Heart right ventricle (tissue), 16 donors: Measurements from ENCODE around the gene WASHC4. TPM values are rescaled to one million over a fixed set of nuclear protein-coding genes. Genes with fewer than 3 reads are reported as not detected.

Experiments
- ATAC-seq, 8 donors: fragments of 200-7000 bp; cut with Tn5 transposase; one replicate each; pipeline ENCODE4 v1.9.1; 2020; ENCODE audit warnings: mild to moderate bottlenecking in 8 of 8, moderate library complexity in 8 of 8, moderate number of reproducible peaks in 1 of 8
- DNase-seq, 2 donors: peaks; one replicate each; pipeline ENCODE4 v3.0.0-alpha.2; 2020
- H3K27ac ChIP-seq, 10 donors: fragments of 200-600 bp; sonication (generic) in 2 of 10; one replicate each; pipeline versions ENCODE4 v1.5.0 to v1.8.0; 2020 to 2022; ENCODE audit warnings: mild to moderate bottlenecking in 3 of 10
- H3K27me3 ChIP-seq, 7 donors: fragments of 200-600 bp; one replicate each; pipeline ENCODE4 v1.8.0; 2021 to 2022; ENCODE audit warnings: mild to moderate bottlenecking in 2 of 7
- H3K36me3 ChIP-seq, 9 donors: fragments of 200-600 bp; sonication (generic) in 1 of 9; one replicate each; pipeline versions ENCODE4 v1.5.0 to v1.8.0; 2020 to 2022; ENCODE audit warnings: mild to moderate bottlenecking in 2 of 9
- H3K4me1 ChIP-seq, 9 donors: fragments of 200-600 bp; sonication (generic) in 1 of 9; one replicate each; pipeline versions ENCODE4 v1.5.0 to v1.8.0; 2020 to 2022; ENCODE audit warnings: mild to moderate bottlenecking in 4 of 9
- H3K4me3 ChIP-seq, 10 donors: fragments of 200-600 bp; sonication (generic) in 2 of 10; one replicate each; pipeline versions ENCODE4 v1.5.0 to v1.8.0; 2020 to 2022; ENCODE audit warnings: mild to moderate bottlenecking in 7 of 10, moderate library complexity in 2 of 10
- H3K9me3 ChIP-seq, 11 donors: fragments of 200-600 bp in 10 of 11; sonication (generic) in 2 of 11; one replicate each; pipeline versions ENCODE4 v1.5.0 to v1.8.0; 2013 to 2022; ENCODE audit warnings: mild to moderate bottlenecking in 2 of 11, control low read depth in 1 of 11, moderate library complexity in 1 of 11
- WGBS, 2 donors: extraction: QIAGEN DNeasy Blood & Tissue Kit; methylation state at CpG; one replicate each; pipeline ENCODE4 v1.1.7; 2013; ENCODE audit warnings: inconsistent platforms in 1 of 2; 5-methylcytosine and 5-hydroxymethylcytosine counted together
- intact Hi-C, 10 donors: fragments of 100-400 bp; cut with DNase I; formaldehyde crosslinking; loops; one replicate each; pipeline versions ENCODE4 v1.11.1 to v1.14.2; 2022
- polyA plus RNA-seq, 2 donors: library from polyadenylated mRNA; stranded (reverse); fragments of 200-250 nt; gene quantifications; one replicate each; pipeline ENCODE4 v1.2.3, GENCODE V29; 2013
- total RNA-seq, 10 donors: library from RNA; stranded (reverse); fragmentation: NEBNext Ultra II Directional in 3 of 10; extraction: Animal tissue kit (Norgen Biotek cat#: 25700) in 3 of 10; gene quantifications; one replicate each; pipeline versions ENCODE4 v1.2.1 to v1.2.4, GENCODE V29; 2021 to 2023
- TF ChIP-seq, protein P1 (sequence below), 9 donors: fragments of 200-600 bp; sonication (generic) in 2 of 9; IDR thresholded peaks; one replicate each; pipeline versions ENCODE4 v1.5.0 to v1.8.0; 2021 to 2022; ENCODE audit warnings: antibody characterized with exemption in 9 of 9, mild to moderate bottlenecking in 5 of 9, moderate library complexity in 1 of 9
- donor health status: Arrhythmogenic right ventricular cardiomyopathy.
- donor health status: ischemic (EF 13 %, LVEDD 7.1; RV severe dilation, severe dysfunction).
- donor health status: healthy with polysubstance abuse.
- donor health status: DM: no; HTN: yes; CAD: no.
- donor health status: DM: no; HTN: no; CAD: no.
- donor health status: ischemic (EF 25% LVEDD 6.9; RV normal size, moderate dysfunction).
- donor health status: ischemic (EF 25% LVEDD 5.7; RV mildly dilated, moderate dysfunction).
- donor health status: healthy.
- donor health status: DM: yes; HTN: yes; CAD: no.
- donor health status: Ischemic cardiomyopathy.
- donor health status: ischemic (EF 35%, LVEDD 5.7; RV mildly dilated, moderate dysfunction).
- donor health status: nonischemic (EF 11% LVEDD 7.7; RV severe dilation, severe dysfunction).
- donor health status: DM: yes; HTN: yes; CAD: no.
- donor health status: PGD.
- donor health status: ischemic (EF 29% LVEDD 5.4; RV normal size, mild dysfunction).
- donor health status: nonischemic (EF 23%, LVEDD 6.1; RV moderate dilation, normal function).

Gene WASHC4
- total and polyA plus RNA-seq, 12 donors: 7.2 to 31.8 (median 23.8) TPM

DNA sequence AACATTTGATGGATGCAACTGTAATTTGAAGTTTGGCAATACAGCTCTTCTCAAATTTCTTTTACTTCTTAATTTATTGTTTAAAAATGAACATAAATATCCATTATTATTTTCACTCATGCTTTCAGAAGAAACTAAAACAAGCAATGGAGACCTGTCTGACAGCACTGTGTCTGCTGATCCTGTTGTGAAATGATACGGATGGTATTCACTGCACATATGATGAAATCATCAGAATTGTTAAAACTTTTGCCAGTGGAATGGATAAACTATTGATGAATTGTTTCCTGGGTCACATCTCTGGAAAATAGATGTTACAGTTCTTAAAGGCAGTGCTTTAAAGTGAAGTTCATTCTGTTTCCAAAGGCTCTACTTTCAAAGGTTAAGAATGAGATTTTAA lies 59.2 kb downstream of the WASHC4 start:
- no peak for DNase-seq
- Histone ChIP-seq H3K27me3 (no peaks in the 10 kb centered on the region), H3K4me1 (no peaks in the 10 kb centered on the region), H3K4me3 (no peak overlapping the region), H3K36me3 (peaks cover 0 to 100% (median 63%) of the 10 kb centered on the region in 9 donors), H3K9me3 (no peaks in the 10 kb centered on the region), H3K27ac (no peak overlapping the region)
- intact Hi-C loops: loop anchor here in 1 of 10 donors (10.0 kb wide), 1 partner anchor 52 kb away; no protein-coding TSS in a partner anchor
- WGBS, 2 donors: 88 to 92% methylated on average over 1 of the region's 1 CpG
- no peak for ATAC-seq
- TF ChIP-seq, protein P1, sequence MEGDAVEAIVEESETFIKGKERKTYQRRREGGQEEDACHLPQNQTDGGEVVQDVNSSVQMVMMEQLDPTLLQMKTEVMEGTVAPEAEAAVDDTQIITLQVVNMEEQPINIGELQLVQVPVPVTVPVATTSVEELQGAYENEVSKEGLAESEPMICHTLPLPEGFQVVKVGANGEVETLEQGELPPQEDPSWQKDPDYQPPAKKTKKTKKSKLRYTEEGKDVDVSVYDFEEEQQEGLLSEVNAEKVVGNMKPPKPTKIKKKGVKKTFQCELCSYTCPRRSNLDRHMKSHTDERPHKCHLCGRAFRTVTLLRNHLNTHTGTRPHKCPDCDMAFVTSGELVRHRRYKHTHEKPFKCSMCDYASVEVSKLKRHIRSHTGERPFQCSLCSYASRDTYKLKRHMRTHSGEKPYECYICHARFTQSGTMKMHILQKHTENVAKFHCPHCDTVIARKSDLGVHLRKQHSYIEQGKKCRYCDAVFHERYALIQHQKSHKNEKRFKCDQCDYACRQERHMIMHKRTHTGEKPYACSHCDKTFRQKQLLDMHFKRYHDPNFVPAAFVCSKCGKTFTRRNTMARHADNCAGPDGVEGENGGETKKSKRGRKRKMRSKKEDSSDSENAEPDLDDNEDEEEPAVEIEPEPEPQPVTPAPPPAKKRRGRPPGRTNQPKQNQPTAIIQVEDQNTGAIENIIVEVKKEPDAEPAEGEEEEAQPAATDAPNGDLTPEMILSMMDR (IDR thresholded peaks at IDR 0.05): no peak

DNA sequence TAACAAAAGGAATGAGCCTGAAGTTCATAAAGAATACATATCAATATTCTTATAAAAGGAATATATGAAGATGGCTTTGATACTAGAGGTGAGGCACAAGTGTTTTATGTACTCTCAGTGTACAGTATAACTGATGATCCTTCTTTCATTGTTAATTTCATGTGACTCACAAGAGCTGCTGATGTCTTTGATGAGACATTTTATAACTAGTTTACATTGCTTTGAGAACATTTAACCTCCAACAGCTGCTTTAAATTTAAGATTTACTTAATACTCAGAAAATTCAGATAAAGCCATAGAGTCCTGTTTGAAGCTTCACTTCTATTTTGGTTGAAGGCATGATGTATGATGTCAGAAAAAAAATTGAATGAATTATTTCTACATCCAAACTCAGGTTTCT lies 59.8 kb downstream of the WASHC4 start:
- no peak overlapping the region for H3K27ac ChIP-seq
- TF ChIP-seq, protein P1 (IDR thresholded peaks at IDR 0.05): no peak
- ATAC-seq (no peak), DNase-seq (no peak)
- H3K27me3 ChIP-seq: no peaks in the 10 kb centered on the region
- no peaks in the 10 kb centered on the region for H3K4me1 ChIP-seq
- H3K36me3 ChIP-seq: peaks cover 0 to 100% (median 56%) of the 10 kb centered on the region in 9 donors
- no peak overlapping the region for H3K4me3 ChIP-seq
- intact Hi-C loops: loop anchor here in 1 of 10 donors (10.0 kb wide), 1 partner anchor 53 kb away; no protein-coding TSS in a partner anchor
- no peaks in the 10 kb centered on the region for H3K9me3 ChIP-seq

DNA sequence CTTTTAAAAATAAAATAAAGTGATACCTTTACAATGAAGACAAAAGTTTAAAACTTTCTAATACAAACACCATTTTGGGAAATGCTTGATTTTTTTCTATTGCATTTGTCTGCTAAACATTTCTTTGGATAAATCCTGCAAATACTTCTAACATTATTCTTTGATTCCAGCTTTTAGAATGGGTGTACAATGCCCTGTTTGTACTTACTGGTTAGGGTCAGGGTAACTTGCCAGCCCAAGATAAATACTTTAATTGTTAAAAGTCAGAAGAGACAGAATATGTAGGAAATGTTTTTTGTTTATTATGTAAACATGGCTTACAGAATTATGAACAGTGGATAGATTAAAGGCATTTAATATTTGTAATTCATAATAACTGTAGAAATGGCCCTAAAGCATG lies 60.5 kb downstream of the WASHC4 start:
- Histone ChIP-seq H3K4me3 (no peak overlapping the region), H3K27ac (no peak overlapping the region), H3K27me3 (no peaks in the 10 kb centered on the region), H3K9me3 (no peaks in the 10 kb centered on the region), H3K4me1 (no peaks in the 10 kb centered on the region), H3K36me3 (peaks cover 0 to 100% (median 50%) of the 10 kb centered on the region in 9 donors)
- intact Hi-C loops: loop anchor here in 1 of 10 donors (10.0 kb wide), 1 partner anchor 53 kb away; no protein-coding TSS in a partner anchor
- TF ChIP-seq, protein P1 (IDR thresholded peaks at IDR 0.05): no peak
- no peak for ATAC-seq
- no peak for DNase-seq

DNA sequence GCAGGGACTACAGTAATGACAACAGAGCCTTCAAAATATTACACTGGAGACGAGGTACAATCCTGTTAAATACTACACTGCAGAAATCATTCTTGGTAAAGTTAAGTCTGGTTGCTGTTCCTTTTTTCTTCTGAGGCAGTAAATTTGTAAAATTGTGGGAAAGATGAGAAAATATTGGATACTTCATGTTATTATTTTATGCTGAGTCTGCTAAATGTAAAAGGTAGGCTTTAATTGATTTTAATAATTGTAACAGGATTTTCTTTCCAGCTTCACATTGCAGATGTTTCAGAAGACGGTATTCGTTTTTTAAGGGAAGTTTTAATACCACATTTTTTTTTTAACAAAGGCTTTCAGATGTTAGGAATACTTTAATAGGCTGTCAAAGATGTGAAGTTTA lies 62.6 kb downstream of the WASHC4 start:
- intact Hi-C loops: loop anchor here in 2 of 10 donors (10.0 kb wide), 1 partner anchor 45 kb away; no protein-coding TSS in a partner anchor
- H3K4me3 ChIP-seq: no peak overlapping the region

More for the DNA sequence above, 62.6 kb downstream of the WASHC4 start:
- no peaks in the 10 kb centered on the region for H3K9me3 ChIP-seq
- H3K4me1 ChIP-seq: no peaks in the 10 kb centered on the region
- no peaks in the 10 kb centered on the region for H3K27me3 ChIP-seq
- TF ChIP-seq, protein P1 (IDR thresholded peaks at IDR 0.05): no peak
- no peak for DNase-seq
- WGBS, 2 donors: 90 to 96% methylated on average over 3 of the region's 3 CpGs
- no peak for ATAC-seq
- H3K27ac ChIP-seq: no peak overlapping the region
- H3K36me3 ChIP-seq: peaks cover 0 to 100% (median 41%) of the 10 kb centered on the region in 9 donors
